ENCODE data around the gene BIRC2. TPM values are rescaled to one million over a fixed set of nuclear protein-coding genes. Genes with fewer than 3 reads are reported as not detected.

The BIRC2 gene
- total RNA-seq, 1 donor: 108 TPM

DNA sequence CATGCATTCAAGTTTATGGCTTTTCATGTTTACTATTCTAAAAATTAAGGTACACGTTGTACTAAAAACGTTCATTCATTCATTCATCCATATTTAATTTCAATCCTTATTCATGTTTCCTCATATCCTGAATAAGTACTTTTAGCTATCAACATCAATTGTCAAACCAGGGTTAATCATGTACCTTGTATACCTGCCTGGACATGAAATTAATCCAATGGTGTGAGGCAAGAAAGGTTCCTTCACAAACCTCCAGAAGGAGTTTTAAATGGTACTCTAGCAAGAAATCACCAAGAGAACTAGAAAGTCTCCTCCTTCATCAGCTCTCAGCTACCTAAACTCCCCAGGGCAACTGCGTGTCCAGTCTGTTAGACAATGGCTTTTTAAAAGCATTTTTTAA lies 72.2 kb downstream of the BIRC2 start:
- TF ChIP-seq, protein P1, sequence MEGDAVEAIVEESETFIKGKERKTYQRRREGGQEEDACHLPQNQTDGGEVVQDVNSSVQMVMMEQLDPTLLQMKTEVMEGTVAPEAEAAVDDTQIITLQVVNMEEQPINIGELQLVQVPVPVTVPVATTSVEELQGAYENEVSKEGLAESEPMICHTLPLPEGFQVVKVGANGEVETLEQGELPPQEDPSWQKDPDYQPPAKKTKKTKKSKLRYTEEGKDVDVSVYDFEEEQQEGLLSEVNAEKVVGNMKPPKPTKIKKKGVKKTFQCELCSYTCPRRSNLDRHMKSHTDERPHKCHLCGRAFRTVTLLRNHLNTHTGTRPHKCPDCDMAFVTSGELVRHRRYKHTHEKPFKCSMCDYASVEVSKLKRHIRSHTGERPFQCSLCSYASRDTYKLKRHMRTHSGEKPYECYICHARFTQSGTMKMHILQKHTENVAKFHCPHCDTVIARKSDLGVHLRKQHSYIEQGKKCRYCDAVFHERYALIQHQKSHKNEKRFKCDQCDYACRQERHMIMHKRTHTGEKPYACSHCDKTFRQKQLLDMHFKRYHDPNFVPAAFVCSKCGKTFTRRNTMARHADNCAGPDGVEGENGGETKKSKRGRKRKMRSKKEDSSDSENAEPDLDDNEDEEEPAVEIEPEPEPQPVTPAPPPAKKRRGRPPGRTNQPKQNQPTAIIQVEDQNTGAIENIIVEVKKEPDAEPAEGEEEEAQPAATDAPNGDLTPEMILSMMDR (IDR thresholded peaks at IDR 0.05; ENCODE audit: insufficient read depth, low read depth, low read length): no peak
- no peak for DNase-seq (ENCODE audit: low read depth)
- no peak overlapping the region for H3K4me3 ChIP-seq (ENCODE audit: low read depth, low read length)

DNA sequence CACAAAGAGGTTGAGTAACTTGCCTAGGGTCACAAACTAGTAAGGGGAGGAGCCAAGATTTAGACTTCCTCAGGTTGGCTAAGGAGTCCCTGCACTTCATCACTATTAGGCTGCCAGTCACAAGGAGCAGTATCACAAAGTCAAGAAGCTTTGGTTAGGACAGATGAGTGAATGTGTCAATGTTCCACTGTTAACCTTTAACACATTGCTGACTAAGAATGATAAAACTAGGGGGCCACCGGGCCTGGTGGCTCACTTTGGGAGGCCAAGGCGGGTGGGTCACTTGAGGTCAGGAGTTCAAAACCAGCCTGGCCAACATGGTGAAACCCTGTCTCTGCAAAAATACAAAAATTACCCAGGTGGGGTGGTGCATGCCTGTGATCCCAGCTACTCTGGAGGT lies 73.5 kb downstream of the BIRC2 start:
- no peak overlapping the region for H3K4me3 ChIP-seq (ENCODE audit: low read depth, low read length)
- TF ChIP-seq, protein P1 (IDR thresholded peaks at IDR 0.05; ENCODE audit: insufficient read depth, low read depth, low read length): no peak
- no peak for DNase-seq (ENCODE audit: low read depth)

DNA sequence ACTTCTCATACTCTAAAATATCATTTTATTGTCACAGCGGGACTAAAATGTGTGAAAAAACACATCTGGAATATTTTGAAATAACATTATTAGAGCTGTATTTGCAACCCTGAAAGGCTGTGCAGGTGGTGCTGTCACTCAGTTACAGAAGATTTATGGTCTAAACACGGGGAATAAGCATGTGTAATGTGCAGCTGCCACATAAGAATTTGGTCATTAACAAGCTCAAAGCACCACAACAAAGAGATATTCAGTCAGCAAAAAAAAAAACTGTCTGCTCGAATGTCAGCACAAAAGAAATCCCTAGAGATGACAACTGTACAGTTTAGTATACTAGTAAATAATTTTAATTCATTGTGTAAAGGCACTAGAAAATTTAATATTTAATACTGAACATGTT lies 74.2 kb downstream of the BIRC2 start:
- H3K4me3 ChIP-seq (ENCODE audit: low read depth, low read length): no peak overlapping the region
- no peak for DNase-seq (ENCODE audit: low read depth)
- TF ChIP-seq, protein P1 (IDR thresholded peaks at IDR 0.05; ENCODE audit: insufficient read depth, low read depth, low read length): no peak

DNA sequence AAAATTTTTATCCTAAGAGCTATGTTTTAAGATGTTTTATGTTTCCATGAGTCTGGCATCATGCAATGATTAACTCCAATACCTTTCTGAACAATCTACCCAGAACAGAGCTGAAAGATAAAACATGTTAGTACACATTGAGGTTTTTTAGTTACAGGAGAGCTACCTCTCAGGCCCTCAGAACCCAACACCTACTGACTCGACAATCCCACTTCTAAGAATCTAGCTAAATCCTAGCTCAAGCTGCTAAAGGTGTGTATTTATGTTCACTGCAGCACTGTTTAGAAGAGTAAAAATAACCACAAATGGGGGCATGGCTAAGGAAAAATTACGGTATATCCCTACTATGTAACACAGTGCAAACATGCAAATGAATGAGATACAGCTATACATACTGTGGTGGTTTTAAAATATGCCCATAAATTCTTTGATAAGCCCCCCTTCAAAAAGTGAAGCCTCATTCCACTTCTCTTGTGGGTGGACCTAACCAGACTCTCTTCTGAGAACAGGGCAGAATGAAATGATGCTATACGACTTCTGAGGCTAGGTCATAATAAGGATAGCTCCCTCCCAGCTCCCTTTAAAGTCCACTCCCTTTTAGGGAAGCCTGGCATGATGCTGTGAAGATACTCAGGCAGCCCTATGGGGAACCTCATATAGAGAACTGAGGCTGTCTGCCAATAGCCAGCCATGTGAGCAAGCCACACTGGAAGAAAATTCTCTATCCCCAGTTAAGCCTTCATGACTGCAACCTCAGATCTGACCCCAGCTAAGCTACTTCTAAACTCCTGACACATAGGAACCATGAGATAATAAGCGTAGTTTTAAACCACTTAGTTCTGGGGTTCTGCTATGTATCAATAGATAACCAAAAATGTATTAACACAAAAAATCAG lies 76.1 kb downstream of the BIRC2 start:
- peak; percentile 46 for DNase-seq (ENCODE audit: low read depth)
- TF ChIP-seq, protein P1 (IDR thresholded peaks at IDR 0.05; ENCODE audit: insufficient read depth, low read depth, low read length): no peak
- H3K4me3 ChIP-seq (ENCODE audit: low read depth, low read length): no peak overlapping the region

DNA sequence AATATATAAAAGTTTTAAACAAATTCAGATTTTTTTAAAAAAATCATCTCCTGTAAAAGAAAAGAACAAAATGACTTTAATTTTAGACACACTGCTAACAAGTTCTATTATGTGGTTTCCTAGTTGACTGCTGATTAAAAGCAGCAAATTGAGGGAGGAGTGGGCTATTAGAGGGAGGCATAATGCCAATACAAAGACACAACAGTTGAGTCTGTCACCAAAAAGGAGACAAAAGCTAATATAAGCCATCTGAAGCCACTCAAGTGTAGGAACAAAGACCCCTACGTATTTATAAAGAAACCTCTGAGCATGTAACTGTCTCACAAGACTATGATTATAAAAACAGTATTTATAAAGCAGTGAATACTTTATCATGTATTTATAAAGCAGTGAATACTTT lies 76.9 kb downstream of the BIRC2 start:
- TF ChIP-seq, protein P1 (IDR thresholded peaks at IDR 0.05; ENCODE audit: insufficient read depth, low read depth, low read length): no peak
- no peak overlapping the region for H3K4me3 ChIP-seq (ENCODE audit: low read depth, low read length)
- no peak for DNase-seq (ENCODE audit: low read depth)

DNA sequence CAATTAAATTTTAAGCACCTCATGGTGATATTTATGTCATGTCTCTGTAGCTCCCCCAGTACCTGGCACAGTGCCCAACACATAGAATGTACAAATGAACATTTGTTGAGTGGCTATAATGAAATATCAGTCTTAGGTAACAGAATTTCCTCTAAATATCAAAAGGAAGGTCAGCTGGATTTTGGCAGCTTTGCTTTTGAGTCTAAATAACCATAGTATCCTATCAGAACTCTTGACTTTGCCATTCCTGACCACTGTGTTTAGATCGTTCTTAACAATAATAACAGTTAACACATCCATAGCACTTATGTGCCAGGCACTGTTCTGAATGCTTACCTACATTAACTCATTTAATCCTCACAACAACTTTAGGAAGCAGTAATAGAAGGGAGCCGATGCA lies 79.0 kb downstream of the BIRC2 start:
- DNase-seq (ENCODE audit: low read depth): no peak
- TF ChIP-seq, protein P1 (IDR thresholded peaks at IDR 0.05; ENCODE audit: insufficient read depth, low read depth, low read length): no peak
- H3K4me3 ChIP-seq (ENCODE audit: low read depth, low read length): no peak overlapping the region

All from fibroblast of villous mesenchyme (primary cell).